A673 (cell line): Measurements from ENCODE around the gene MAPK12. TPM values are rescaled to one million over a fixed set of nuclear protein-coding genes. Genes with fewer than 3 reads are reported as not detected.

Experiments used
- BruUV-seq: library from RNA; stranded (reverse); fragments of 400-500 nt; replicated peaks from 2 replicates; lab custom pipeline; 2021; lab: Mats Ljungman, UMichigan
- CTCF ChIA-PET: fragments of 300-600 bp; sonication (Branson Sonifier 250); formaldehyde crosslinking; loops from one replicate; lab custom pipeline; 2022; ENCODE audit warnings: antibody characterized with exemption; lab: Charles Lee
- POLR2A ChIA-PET: fragments of 300-600 bp; sonication (Branson Sonifier 250); formaldehyde crosslinking; loops from one replicate; lab custom pipeline; 2022; ENCODE audit warnings: antibody characterized with exemption; ENCODE audit not compliant: low non-redundant PET; lab: Charles Lee
- DNase-seq: peaks from one replicate; pipeline ENCODE4 v3.0.0-alpha.2; 2015; ENCODE audit warnings: low spot score
- H3K27ac ChIP-seq: fragments of 200-600 bp; sonication (generic); 2 replicates; pipeline ENCODE4 v1.5.1; 2016; ENCODE audit warnings: mixed run types, low read depth, mild to moderate bottlenecking, mixed read lengths, antibody characterized with exemption, low read length; ENCODE audit not compliant: poor library complexity, severe bottlenecking
- H3K27me3 ChIP-seq: fragments of 200-600 bp; sonication (generic); replicated peaks from 2 replicates; pipeline ENCODE4 v1.6.1; 2017; ENCODE audit warnings: mixed run types, low read depth, mild to moderate bottlenecking, mixed read lengths, antibody characterized with exemption, low read length; ENCODE audit not compliant: insufficient read depth, poor library complexity
- H3K36me3 ChIP-seq: fragments of 200-600 bp; sonication (generic); 2 replicates; pipeline ENCODE4 v1.6.1; 2016; ENCODE audit warnings: mixed run types, mild to moderate bottlenecking, mixed read lengths, antibody characterized with exemption, low read length; ENCODE audit not compliant: insufficient read depth, poor library complexity, severe bottlenecking
- H3K4me1 ChIP-seq: fragments of 200-600 bp; sonication (generic); 2 replicates; pipeline ENCODE4 v1.6.1; 2017; ENCODE audit warnings: mixed run types, mild to moderate bottlenecking, mixed read lengths, antibody characterized with exemption, low read length; ENCODE audit not compliant: insufficient read depth, poor library complexity, severe bottlenecking
- H3K4me3 ChIP-seq: fragments of 200-600 bp; sonication (generic); 2 replicates; pipeline ENCODE4 v1.5.1; 2016; ENCODE audit warnings: low read depth, mixed run types, mild to moderate bottlenecking, mixed read lengths, low read length; ENCODE audit not compliant: poor library complexity, severe bottlenecking
- H3K9me3 ChIP-seq: fragments of 200-600 bp; sonication (generic); 2 replicates; pipeline ENCODE4 v1.6.1; 2016; ENCODE audit warnings: mixed run types, low read depth, mild to moderate bottlenecking, mixed read lengths, antibody characterized with exemption, low read length; ENCODE audit not compliant: poor library complexity, severe bottlenecking
- EZH2 ChIP-seq: fragments of 200-600 bp; sonication (generic); IDR thresholded peaks from 2 replicates; pipeline ENCODE4 v1.6.1; 2017; ENCODE audit warnings: borderline replicate concordance, low read depth, mild to moderate bottlenecking, mixed read lengths, antibody characterized with exemption, low read length; ENCODE audit not compliant: poor library complexity, severe bottlenecking
- intact Hi-C: fragments of 100-400 bp; cut with micrococcal nuclease; formaldehyde crosslinking; loops from one replicate; pipeline ENCODE4 v1.10.0; 2022; ENCODE audit not compliant: unreplicated experiment
- total RNA-seq: library from RNA; stranded (reverse); gene quantifications from 2 replicates; pipeline ENCODE4 v1.2.3, GENCODE V29; 2021
- TF ChIP-seq, protein P1 (sequence below): fragments of 300-800, 200-600 bp; sonication (generic); conservative IDR thresholded peaks from 2 replicates; pipeline ENCODE4 v1.5.1; 2017; ENCODE audit warnings: low read depth, mild to moderate bottlenecking, antibody characterized with exemption, low read length, moderate library complexity, mixed read lengths

The MAPK12 gene
- total RNA-seq, 1 experiment from 2014 or later, result 20.8 TPM

DNA sequence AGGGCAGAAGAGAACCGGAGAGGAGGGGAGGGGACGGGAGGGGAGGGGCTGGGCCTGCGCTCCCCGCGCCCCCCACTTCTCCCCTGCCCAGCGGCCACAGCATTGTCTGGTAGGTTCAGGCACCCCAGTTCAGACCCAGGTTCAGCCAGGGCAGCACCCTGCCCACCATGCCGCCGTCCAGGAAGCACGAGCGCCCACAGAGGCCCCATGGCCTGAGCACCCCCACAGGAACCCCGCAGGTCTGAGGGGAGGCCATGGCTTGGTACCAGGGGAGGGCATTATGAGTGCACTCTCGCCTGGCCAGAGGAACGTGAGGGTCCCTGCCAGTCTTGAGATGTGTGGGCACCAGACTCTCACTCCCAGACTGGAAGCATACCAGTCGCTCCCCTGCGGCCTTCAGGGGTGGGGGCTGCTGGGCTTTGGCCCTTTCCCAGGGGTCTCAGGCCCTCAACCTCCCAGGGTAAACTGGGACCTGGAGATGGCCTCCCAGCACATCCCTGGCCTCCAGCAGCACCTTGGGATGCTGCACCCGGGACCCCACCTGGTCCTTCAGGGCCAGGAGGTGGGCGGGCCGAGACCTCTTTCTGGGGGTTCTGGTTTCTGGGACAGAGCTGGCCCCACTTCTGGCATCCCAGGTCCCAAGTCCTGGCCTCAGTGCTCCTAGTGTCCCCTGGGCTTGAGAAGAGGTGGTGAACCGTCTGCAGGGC lies 46.6 kb upstream of the MAPK12 start:
- TF ChIP-seq, protein P1, sequence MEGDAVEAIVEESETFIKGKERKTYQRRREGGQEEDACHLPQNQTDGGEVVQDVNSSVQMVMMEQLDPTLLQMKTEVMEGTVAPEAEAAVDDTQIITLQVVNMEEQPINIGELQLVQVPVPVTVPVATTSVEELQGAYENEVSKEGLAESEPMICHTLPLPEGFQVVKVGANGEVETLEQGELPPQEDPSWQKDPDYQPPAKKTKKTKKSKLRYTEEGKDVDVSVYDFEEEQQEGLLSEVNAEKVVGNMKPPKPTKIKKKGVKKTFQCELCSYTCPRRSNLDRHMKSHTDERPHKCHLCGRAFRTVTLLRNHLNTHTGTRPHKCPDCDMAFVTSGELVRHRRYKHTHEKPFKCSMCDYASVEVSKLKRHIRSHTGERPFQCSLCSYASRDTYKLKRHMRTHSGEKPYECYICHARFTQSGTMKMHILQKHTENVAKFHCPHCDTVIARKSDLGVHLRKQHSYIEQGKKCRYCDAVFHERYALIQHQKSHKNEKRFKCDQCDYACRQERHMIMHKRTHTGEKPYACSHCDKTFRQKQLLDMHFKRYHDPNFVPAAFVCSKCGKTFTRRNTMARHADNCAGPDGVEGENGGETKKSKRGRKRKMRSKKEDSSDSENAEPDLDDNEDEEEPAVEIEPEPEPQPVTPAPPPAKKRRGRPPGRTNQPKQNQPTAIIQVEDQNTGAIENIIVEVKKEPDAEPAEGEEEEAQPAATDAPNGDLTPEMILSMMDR, result no peak
- TF ChIP-seq EZH2, result no peak
- POLR2A ChIA-PET, result no interaction called here
- intact Hi-C loops, result no loop called here
- no TSS peak for BruUV-seq
- H3K4me3 ChIP-seq, result no peak overlapping the region
- no peaks in the 10 kb centered on the region for H3K27me3 ChIP-seq
- H3K9me3 ChIP-seq, result no peaks in the 10 kb centered on the region
- H3K36me3 ChIP-seq, result peaks cover 7% of the 10 kb centered on the region
- DNase-seq, result no peak
- CTCF ChIA-PET, result interaction anchor here (1.0 kb wide), 1 partner anchor 57 kb away, joined by 4 read pairs; the partner anchor contains the start of gene HDAC10
- peaks cover 36% of the 10 kb centered on the region for H3K4me1 ChIP-seq
- H3K27ac ChIP-seq, result peak overlapping the region; percentile 46

GRCh38 chr22:50306753-50307749 lies 45.6 kb upstream of the MAPK12 start, which contains the start of gene PLXNB2:
Gene PLXNB2, minus strand, starts transcription at chr22:50307646. Its CDS starts 17,062 bp downstream, at chr22:50290584.
- no peaks in the 10 kb centered on the region for H3K9me3 ChIP-seq
- H3K4me1 ChIP-seq, result peaks cover 46% of the 10 kb centered on the region
- H3K27ac ChIP-seq, result peak within 1 kb of the TSS; percentile 95
- BruUV-seq, result TSS peak; percentile 34
- ChIA-PET CTCF (interaction anchor here (1.0 kb wide), 1 partner anchor 56 kb away, joined by 4 read pairs; the partner anchor contains the start of gene HDAC10), POLR2A (interaction anchor here (0.6 kb wide), 2 partner anchors 12 to 486 kb away, joined by 5 to 6 read pairs; no protein-coding TSS in a partner anchor)
- peak; percentile 93 for DNase-seq
- H3K4me3 ChIP-seq, result peak within 1 kb of the TSS; percentile 100
- TF ChIP-seq EZH2, result no peak
- TF ChIP-seq, protein P1, result no peak
- H3K27me3 ChIP-seq, result no peaks in the 10 kb centered on the region
- intact Hi-C loops, result no loop called here
- H3K36me3 ChIP-seq, result peaks cover 7% of the 10 kb centered on the region

GRCh38 chr22:50305923-50306566 lies 44.6 kb upstream of the MAPK12 start:
- BruUV-seq, result no TSS peak
- ChIA-PET CTCF (interaction anchor here (0.6 to 0.7 kb wide), 3 partner anchors 36 to 908 kb away, joined by 3 to 4 read pairs (median 3); no protein-coding TSS in a partner anchor), POLR2A (no interaction called here)
- Histone ChIP-seq H3K9me3 (no peaks in the 10 kb centered on the region), H3K36me3 (peaks cover 7% of the 10 kb centered on the region), H3K27ac (peak overlapping the region; percentile 95), H3K27me3 (no peaks in the 10 kb centered on the region), H3K4me1 (peaks cover 56% of the 10 kb centered on the region), H3K4me3 (peak overlapping the region; percentile 100)
- DNase-seq, result peak; percentile 89
- intact Hi-C loops, result no loop called here
- TF ChIP-seq EZH2, result no peak
- TF ChIP-seq, protein P1, result no peak
